Measurements from ENCODE around the gene MAGI1. TPM values are rescaled to one million over a fixed set of nuclear protein-coding genes. Genes with fewer than 3 reads are reported as not detected.
"Not testable (repeated sequence)": the region's sequence is repeated elsewhere in the genome, so short reads cannot be mapped to it uniquely, and the experiment has no call there.

The MAGI1 gene
- total RNA-seq, 1 donor from 2014 or later, result 37.5 TPM

DNA sequence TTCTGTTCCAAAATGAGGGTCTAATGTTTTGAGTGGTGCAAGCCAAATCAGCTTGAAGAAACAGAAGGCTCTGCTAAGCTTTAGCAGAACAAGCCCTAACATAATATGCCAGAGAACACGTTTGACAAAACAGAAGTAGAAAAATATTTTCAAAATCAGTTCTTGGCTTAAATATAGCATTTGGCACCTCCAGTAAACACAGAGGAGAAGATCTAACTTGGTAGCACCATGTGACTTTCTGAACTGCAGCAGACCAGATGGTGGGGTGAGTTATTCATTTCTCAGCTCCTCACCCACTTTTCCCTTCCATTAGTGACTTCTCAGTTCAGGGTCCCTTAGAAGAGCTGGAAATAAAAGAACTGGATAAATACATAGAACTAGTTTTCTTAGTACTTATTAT, 395.8 kb downstream of the MAGI1 start:
- ATAC-seq, result peak; percentile 60
- intact Hi-C loops (cut with micrococcal nuclease), result no loop called here
- DNase-seq, result no peak

DNA sequence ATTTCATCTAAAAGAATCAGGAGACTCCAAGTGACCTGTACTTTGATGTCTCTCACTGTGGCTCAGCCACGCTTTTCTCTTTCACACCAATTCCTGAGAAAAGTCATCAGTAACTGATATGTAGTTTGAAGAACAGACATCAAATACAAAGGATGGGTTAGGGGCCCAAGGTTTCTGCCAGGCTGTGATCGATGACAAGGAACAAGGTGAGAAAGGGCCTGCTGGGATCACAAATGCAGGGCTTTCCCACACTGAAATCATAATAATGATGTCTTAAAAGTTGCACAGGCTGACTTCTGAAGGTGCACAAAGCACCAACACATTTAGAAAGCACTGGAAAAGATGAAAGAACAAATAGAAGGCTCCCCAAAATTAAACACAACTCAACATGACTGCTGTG, 396.9 kb downstream of the MAGI1 start:
- ATAC-seq, result no peak
- no peak for DNase-seq
- intact Hi-C loops (cut with micrococcal nuclease), result no loop called here

DNA sequence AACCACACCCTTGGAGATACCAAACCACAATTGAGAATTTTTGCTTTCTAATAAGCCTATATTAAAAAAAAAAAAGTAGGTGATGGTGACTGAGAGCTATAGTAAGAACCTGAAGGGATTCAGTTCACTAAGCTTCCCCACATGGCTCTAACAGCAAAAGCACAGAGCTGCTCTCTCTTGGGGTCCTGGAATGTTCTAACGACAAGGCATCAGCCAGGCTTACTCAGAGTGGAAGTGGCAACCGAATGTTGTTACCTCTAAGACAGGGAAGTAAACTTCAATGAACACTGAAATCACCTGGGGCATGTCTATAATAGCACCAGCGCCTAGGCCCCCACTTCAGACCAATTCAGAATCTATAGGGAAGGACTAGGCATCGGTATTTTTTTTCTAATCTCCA, 397.7 kb downstream of the MAGI1 start:
- ATAC-seq (no peak), DNase-seq (no peak)
- intact Hi-C loops (cut with micrococcal nuclease), result no loop called here

DNA sequence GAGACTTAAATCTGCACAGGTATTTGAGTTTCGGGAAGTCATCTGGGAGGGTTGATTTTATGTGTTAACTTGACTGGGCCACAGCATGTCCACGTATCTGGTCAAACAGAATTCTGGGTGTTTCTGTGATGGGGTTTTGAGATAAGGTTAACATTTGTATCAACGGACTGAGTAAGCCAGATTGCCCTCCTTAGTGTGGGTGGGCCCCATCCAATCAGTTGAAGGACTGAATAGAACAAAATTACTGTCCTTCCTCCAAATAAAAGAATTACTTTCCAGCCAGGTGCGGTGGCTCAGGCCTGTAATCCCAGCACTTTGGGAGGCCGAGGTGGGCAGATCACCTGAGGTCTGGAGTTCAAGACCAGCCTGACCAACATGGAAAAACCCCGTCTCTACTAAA, 399.3 kb downstream of the MAGI1 start:
- ATAC-seq (no peak), DNase-seq (no peak)
- intact Hi-C loops (cut with micrococcal nuclease), result no loop called here

DNA sequence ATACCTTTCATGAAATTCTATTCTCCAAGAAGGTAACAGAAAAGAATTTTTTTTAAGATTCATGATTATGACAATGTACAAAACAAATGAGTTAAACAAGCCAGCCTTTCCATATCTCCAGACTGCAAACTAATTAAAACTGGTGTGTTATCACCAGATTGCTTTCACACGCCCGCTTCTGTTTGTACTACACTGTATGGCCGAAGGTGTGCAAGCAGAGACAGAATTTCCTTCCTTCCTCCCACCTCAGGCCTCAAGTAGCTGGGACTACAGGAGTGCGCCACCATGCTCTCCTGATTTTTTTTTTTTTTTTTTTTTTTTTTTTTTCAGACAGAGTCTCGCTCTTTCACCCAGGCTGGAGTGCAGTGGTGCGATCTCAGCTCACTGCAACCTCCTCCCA, 400.4 kb downstream of the MAGI1 start:
- ATAC-seq, result no peak
- intact Hi-C loops (cut with micrococcal nuclease), result no loop called here
- no peak for DNase-seq

DNA sequence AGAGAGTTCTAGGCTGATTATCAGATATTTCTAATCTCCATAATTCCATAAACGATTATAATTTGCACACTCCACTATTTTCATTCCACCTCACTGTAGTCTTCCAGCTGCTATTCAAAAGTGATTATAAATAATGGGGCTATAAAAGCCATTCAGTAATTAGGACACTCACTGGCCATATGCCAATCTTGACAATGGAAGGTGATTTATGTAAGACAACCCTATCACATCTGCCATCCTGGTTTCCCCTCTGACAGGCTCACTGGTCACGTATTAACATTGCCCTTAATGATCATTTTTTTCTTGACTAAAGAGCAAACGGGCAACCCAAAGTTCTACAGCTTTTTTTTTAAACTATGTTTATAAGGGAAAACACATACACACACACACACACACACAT, 402.4 kb downstream of the MAGI1 start:
- DNase-seq (no peak), ATAC-seq (no peak)
- intact Hi-C loops (cut with micrococcal nuclease), result no loop called here

DNA sequence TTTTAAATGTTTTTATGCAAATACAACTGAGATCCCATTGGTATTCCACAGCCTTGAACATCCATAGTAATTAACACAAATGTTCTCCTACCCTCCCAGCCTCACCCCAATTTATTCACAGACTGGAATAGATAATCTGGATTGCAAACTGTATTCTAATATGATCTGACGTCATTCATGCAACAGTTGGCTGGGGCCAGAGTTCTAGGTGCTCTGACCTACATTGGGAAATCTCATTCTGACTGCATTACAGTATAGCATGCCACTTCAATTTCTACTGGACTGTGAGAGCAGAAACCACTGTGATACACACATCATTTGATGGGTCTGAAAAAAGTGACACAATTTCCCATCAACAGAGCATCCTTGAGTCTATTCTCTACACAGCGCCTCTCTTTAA, 403.1 kb downstream of the MAGI1 start:
- ATAC-seq (no peak), DNase-seq (no peak)

DNA sequence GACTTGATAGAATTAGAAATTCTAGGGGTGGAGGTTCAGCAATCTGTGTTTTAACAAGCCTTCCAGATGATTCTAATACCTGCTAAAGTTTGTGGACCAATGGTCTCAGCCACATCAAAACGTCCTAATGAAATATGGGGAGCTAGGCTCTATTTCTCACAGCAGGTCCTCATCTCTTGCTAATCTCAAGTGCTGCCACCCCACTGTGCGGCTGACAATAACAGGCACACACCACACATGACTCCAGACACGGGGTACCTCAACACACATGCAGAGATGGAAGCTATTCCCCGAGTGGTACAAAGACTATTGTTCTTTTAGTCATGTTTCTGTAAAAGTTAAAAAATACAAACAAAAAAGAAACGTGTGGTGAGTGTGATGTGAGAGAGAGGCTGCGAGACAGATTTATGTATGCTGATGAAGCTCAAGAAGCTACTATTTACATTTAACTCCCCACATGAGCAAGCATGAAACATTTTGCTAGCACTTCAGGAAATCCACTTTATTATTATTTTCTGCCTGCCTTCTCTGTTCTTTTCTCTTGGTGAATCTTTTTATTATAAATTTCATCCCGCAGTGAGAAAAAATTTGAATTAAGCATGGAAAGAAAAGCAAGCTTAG, 405.6 kb downstream of the MAGI1 start:
- ATAC-seq, result peak; percentile 28
- intact Hi-C loops (cut with micrococcal nuclease), result no loop called here
- no peak for DNase-seq

More for the DNA sequence above, 403.1 kb downstream of the MAGI1 start:
- intact Hi-C loops (cut with micrococcal nuclease), result no loop called here

DNA sequence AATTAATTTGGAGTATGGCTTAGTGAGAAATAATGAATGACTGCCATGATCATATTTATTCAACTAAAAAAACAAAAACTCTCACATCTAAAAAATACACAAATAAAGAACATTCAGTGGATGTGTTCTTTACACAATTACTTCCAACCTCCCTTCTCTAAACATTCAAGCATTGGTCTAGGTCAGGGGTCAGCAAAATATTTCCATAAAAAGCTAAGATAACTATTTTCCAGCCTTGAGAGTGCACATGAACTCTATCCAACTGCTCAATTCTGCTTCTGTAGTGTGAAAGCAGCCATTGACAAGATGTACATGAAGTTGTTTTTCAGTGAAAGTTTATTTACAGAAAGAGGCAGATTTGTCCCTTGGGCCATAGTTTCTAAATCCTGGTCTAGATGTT, 406.3 kb downstream of the MAGI1 start:
- intact Hi-C loops (cut with micrococcal nuclease), result no loop called here
- no peak for ATAC-seq
- no peak for DNase-seq

DNA sequence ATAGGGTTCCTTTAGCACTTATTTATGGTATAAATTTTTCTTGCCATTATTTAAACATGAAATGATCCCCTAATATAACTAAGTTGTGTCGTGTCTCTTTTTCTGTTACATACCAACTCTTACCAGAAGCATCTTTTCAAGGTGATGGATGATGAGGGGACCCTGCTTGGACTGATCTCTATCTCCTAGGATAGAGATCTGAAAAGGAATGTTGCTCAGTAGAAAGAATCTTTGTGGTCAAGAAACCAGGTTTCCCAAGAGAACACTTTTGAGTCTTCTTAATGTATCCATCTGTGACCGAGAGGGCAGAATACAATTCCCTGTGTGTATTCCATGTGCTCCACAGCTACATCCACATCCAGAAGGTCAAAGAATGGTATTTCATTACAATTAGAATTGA, 409.7 kb downstream of the MAGI1 start:
- ATAC-seq (no peak), DNase-seq (no peak)
- intact Hi-C loops (cut with micrococcal nuclease), result no loop called here

DNA sequence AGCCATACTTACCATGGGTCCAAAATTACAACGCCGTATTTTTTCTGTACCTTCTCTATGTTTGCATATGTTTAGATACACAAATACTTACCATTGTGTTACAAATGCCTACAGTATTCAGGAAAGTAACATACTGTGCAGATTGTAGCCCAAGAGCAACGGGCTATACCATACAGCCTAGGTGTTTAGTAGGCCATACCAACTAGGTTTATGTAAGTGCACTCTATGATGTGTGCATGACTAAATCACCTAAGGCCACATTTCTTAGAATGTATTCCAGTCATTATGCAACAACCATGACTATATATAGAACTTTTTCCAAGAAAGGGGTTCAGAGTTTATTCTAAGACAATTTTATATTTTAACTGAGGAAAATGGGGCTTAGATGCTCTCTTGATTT, 411.7 kb downstream of the MAGI1 start:
- ATAC-seq (no peak), DNase-seq (no peak)
- intact Hi-C loops (cut with micrococcal nuclease), result no loop called here

DNA sequence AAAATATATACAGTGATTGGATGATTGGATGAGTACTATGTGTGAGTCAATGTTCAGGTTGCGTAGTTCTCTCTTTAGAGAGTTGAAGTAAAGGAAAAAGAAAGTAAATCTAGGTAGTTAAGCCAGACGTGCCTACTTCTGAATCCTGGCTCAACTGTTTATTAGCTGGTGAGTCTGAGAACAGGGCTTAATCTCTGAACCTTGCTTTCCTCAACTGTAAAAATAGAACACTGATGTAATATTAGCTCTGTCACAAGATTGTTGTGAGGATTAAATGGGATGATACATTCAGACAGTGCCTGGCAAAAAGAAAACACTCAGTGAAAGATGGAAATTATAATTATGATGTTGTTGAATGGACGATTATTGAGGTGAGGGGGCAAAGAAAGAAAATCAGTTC, 413.4 kb downstream of the MAGI1 start:
- DNase-seq, result no peak
- peak; percentile 76 for ATAC-seq
- intact Hi-C loops (cut with micrococcal nuclease), result no loop called here

DNA sequence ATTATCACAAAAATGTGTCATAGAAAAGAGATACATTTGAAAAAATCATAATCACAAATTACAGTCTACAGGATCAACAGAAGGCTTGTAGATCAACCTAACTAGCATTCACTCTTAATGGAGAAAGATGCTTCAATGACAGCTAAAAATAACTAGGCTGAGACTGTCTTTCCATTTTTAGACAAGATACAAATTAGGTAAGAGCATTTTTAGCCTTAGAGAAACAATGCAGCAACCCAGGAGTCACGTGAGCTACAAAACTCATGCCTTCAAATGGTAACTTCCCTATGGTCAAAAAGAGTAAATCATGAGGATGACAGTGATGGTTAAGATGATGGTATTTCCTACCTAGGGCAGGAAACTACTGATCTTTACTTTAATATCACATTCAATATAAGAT, 415.4 kb downstream of the MAGI1 start:
- peak; percentile 45 for ATAC-seq
- intact Hi-C loops (cut with micrococcal nuclease), result no loop called here
- no peak for DNase-seq

DNA sequence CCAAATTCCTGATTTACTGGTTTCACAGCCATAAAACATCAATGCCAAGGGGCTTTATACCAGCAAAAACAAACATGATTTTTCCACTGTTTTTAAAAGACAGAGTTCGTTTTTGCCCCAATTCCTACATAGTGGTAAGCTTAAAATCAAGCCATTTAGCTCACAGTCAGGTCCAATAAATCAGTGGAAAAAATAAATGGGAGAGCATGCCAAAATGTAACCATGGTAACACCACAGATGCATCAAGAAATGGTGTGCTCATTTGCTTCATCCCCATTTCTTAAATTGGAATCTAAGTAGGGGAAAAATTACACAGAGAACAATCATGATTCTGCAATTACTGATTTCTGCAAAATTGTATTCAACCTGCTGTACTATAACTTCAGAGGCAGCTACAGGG, 418.8 kb downstream of the MAGI1 start:
- DNase-seq, result no peak
- ATAC-seq, result no peak
- intact Hi-C loops (cut with micrococcal nuclease), result no loop called here

DNA sequence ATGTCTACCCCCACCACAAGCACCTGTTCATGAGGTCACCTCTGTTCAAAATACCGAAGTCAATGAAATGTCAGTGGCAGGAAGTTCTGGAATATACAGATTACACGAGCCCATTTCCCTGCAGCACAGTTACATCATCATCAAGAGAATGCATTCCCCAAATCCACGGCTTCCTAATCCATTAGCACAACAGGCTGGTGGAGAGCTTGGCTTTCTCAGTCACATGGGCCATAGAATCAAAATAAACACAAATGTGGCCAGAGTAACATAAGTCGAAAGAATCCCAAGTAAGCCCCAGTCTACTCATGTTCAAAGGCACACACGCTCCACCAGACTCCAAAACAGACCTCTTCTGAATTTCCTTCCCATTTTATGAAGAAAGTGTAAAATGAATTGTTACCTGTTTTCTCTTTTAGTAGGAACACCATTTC, 419.3 kb downstream of the MAGI1 start:
- DNase-seq (no peak), ATAC-seq (no peak)
- intact Hi-C loops (cut with micrococcal nuclease), result no loop called here

DNA sequence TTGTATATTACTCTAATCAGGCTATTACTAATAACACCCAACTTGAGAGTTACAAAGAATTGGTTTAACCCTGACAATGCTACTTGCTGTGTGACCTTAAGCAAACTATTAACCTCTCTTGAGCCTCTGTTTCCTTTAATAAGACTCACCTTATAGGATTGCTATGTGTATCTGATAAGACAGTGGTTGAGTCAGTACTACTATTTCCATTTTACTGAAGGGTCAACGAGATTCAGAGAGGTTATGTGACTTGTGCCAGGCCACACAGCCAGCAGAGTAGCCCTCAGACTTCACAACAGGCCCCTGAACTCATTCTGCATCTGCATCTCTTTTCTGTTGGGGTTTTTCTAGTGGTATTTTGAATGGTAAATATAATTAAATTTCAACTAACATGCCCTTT, 420.1 kb downstream of the MAGI1 start:
- ATAC-seq (no peak), DNase-seq (no peak)
- intact Hi-C loops (cut with micrococcal nuclease), result no loop called here

DNA sequence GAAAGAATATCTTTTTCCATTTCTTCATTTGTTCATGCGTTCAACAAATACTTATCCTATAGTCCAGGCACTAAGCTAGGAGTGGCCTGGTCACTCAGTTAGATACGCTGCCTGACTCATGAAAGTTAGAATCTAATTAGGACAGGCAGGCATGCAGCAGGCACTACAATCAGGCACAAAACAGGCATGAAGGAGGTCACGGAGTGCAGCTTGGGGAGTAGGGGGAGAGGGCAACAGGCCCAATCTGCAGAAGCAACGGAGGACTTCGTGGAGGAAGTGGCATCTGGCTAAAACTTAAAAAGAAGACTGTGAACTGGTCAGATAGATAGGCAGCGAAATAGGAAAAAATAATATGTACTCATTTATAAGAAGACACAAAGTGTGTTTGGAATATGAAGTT, 420.9 kb downstream of the MAGI1 start:
- ATAC-seq, result peak; percentile 17

DNA sequence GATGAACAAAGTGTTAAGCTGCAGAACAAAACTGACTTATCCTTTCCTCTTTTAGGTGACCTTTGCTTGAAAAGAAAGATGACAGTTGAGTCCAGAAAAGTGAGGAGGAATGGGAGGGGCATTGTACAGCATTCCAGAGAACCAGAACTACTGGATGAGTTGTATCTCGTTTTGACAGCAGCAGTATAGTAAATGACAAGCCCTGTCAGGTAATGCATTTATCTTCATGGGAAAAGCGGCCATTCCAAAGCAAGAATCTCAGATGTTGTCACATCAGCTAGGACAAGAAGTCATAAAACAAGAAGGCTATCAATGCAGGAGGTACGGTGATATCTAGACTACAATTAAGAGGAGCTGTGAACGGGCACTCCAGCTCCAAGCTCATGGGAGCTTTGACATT, 421.5 kb downstream of the MAGI1 start:
- intact Hi-C loops (cut with micrococcal nuclease), result no loop called here
- DNase-seq (no peak), ATAC-seq (no peak)

More for the DNA sequence above, 420.9 kb downstream of the MAGI1 start:
- intact Hi-C loops (cut with micrococcal nuclease), result no loop called here
- no peak for DNase-seq

DNA sequence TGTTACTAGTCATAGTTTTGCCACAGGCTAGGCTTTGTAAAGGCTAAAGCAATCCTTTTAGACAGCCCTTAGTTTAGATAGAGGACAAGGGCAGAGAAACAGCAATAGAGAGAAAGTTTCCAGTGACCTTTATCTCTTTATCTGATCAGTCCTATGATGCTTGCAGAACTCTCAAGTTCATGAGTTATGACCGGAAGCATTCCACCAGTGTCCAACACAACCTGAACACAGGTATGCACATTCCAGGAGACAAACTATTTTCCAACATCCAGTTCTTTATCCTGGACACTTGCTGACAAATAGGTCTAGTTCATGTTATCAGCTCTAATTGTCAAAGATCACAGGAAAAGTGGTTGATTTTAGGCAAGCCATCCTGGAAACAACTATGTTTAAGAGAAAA, 422.2 kb downstream of the MAGI1 start:
- intact Hi-C loops (cut with micrococcal nuclease), result no loop called here

DNA sequence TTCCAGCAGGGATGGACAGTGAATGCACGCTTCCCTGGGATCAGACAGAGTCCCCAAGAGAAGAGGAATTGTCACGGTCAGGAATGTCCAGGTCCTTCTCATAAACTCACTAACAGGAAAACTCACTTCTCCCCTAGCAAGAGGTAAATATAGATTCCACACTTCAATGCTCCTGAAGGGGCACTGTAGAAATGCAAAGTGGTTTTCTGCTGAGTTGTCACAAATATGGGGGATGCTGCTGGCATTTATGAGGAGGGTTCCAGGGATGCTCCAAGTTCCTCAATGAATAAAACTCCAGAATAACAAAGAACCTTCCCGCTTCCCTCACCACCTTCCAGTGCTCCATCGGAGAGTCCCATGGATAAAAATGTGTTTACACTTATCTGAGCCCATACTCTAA, 423.4 kb downstream of the MAGI1 start:
- DNase-seq (no peak), ATAC-seq (no peak)
- intact Hi-C loops (cut with micrococcal nuclease), result no loop called here

More for the DNA sequence above, 422.2 kb downstream of the MAGI1 start:
- DNase-seq (no peak), ATAC-seq (no peak)

DNA sequence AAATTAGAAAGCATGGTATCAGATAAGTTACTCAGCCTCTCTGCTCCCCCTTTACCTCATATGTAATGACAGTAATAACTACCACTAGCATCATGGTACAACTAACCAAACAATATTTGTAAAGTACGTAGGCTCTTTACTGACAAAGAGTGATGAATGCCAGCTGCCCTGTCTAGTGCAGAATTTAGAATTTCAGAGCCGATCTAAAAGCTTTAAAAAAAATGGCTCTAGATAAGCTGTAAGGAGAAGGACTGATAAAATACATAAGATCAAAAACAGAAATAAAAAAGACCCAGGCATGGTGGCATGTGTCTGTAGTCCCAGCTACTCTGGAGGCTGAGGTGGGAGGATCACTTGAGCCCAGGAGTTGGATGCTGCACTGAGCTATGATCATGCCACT, 424.1 kb downstream of the MAGI1 start:
- DNase-seq (no peak), ATAC-seq (no peak)
- intact Hi-C loops (cut with micrococcal nuclease), result no loop called here

DNA sequence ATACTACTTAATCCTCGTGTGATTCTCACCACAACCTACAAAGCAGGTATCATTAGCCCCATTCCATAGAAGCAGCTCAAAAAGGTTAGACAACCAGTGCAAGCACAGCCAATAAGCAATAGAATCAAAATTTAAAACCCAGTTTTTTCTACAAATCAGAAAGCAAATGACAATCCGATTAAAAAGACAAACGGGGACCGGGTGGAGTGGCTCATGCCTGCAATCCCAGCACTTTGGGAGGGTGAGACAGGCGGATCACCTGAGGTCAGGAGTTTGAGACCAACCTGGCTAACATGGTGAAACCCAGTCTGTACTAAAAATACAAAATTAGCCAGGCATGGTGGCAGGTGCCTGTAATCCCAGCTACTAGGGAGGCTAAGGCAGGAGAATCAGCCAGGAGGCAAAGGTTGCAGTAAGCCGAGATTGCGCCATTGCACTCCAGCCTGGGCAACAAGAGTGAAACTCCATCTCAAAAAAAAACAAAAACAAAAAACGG, 430.7 kb downstream of the MAGI1 start:
- intact Hi-C loops (cut with micrococcal nuclease); ATAC-seq; DNase-seq: not testable (repeated sequence)

Measured in left ventricle myocardium superior (tissue), 1 donor.